HG03565 (cell line): ENCODE data around the gene SLC16A9.
"Not testable (repeated sequence)": the region's sequence is repeated elsewhere in the genome, so short reads cannot be mapped to it uniquely, and the experiment has no call there.

Source experiments
- ATAC-seq: cut with Tn5 transposase; IDR thresholded peaks from one replicate; pipeline ENCODE4 v1.9.1; 2021; ENCODE audit warnings: mild to moderate bottlenecking, moderate library complexity; ENCODE audit not compliant: unreplicated experiment

Gene SLC16A9

DNA sequence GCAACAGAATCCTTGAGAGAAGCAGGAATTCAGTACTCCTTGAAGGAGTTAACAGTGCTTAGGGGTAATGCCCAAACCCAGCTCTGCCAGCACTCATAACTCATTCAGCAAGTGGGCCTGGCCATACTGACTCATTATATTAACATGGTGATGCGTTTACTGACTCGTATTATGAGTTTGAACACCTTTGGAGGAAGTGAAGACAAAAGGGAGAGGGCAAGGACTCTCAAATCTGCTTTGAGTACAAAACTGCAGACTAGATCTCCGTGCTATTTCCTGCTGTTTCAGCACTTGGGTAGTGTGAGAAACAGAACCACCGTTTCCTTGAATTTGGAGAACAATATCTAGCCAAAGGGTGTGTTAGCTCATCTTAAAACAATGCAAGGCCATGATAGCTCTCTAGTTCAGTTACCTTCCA lies 30.8 kb downstream of the SLC16A9 start:
- peak; percentile 87 for ATAC-seq

DNA sequence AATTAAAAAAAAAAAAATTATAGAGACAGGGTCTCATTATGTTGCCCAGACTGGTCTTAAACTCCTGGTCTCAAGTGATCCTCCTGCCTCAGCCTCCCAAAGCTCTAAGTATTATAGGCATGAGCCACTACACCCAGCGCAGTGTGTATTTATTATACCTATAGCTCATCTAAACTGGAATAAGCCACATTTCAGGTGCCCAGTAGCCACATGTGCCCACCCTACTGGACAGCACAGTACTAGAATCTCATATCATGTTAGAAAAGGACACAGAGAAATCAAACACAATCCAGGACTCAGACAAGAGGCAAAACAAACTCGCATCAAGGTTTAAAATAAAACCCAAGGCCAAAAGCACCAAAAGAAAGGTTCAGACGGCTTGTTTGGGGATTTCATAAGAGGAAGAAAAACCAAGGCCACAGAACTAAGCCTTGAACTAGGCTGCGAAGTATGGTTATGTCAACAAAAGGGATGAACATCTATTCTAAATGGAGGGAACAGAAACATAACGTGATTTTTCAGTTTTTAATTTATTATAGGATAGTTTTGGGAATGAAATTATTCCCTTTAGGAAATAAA lies 32.3 kb downstream of the SLC16A9 start:
- no peak for ATAC-seq

- ATAC-seq: no peak
Measured at GRCh38 chr10:59675812-59676211, 33.8 kb downstream of the SLC16A9 start.

DNA sequence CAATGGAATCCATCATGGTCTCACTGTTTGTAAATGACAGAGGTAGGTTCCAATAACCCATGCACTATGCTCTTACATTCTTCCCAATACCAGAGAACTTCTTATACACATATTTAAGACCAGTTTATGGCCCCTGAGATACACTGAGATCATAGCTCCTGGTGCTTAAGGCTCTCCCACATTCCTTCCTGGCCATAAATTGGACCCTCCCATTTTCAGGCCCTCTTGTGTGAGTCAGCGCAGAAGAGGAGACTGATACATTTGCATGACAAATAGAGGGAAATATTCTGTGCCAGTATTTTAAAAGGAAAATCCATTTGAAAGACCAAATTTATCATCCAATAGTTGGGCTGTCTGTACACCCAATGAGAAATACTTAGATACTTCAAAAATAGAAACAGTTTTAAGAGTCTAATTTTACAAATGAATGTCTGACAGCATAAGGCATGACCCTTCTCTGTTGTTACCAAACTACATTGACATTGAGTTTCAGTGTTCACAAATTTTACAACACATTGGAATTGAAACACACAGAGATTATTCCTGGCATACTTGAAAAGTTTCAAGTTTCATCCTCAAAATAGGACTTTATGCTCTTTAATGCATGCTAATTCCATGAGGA lies 35.3 kb downstream of the SLC16A9 start:
- no peak for ATAC-seq

DNA sequence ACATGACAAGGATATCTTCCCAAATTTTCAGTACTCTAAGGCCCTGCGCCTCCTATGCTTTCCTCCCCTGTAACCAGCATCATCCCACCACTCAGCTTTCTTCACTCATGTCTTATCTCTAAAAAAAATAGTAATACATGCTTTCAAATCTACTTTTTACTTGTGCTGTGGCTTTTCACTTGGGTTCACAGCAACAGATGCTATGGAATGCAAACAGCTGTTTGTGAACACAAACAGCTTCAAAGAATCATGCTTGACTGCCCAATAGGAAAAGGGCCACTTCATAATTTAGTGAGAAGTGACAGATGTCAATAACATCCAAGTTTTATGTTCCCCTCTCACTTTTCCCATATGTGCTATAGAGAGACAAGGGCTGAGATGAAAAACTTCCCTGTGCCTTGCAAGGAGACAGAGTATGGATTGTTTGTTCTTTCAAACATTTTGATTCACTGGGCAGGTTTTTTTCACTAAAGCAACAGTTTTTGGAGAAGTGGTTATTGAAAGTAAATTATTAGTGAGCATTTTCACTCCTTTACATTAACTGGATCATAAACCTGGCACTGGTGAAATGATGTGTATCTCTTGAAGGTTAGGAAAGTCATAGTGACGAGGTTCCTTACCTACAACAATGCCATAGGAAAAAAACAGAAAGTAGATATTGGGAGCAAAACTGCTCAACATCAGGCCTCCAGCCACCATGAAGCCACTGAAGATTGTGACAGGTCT lies 37.3 kb downstream of the SLC16A9 start:
- no peak for ATAC-seq

DNA sequence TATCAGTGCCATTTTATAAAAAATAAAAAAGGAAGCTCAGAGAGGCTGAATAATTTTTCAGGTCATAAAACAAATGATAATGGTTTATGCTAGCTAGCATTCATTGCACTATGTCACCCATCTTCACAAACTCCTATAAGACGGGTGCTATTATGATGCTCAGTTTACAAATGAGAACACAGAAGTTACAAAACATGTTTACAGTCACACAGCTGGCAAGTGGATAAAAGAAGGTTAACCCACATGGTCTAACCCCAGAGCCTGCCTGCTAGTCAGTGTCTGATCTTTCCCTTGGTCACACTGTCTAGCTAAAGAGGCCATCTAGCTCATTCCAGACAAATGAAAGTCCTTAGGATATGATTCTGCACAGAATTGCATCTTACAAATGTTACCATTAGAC lies 39.4 kb downstream of the SLC16A9 start:
- ATAC-seq: no peak

DNA sequence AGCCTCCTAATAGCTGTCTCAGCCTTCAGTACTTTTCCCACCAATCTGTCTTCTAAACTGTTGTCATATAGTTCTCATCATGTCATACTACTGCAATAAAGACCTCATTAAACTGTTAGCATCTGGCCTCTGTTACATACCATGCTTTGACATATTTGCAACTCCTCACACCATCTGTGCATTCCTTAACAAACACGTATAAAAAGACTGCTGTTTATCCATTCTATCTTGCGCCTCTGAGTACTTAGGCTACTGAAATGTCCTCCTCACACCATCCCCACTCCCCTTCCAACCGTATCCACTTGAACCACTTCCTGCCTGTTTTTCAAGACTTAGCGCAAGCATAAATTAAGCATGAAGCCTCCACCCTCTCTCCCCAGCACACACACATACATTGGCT lies 41.6 kb downstream of the SLC16A9 start:
- ATAC-seq: no peak

GRCh38 chr10:59666310-59666709 lies 43.3 kb downstream of the SLC16A9 start:
- no peak for ATAC-seq

- not testable (repeated sequence) for ATAC-seq
Measured at GRCh38 chr10:59663213-59663612, 46.4 kb downstream of the SLC16A9 start.

GRCh38 chr10:59657724-59658123 lies 51.9 kb downstream of the SLC16A9 start:
- ATAC-seq: no peak

DNA sequence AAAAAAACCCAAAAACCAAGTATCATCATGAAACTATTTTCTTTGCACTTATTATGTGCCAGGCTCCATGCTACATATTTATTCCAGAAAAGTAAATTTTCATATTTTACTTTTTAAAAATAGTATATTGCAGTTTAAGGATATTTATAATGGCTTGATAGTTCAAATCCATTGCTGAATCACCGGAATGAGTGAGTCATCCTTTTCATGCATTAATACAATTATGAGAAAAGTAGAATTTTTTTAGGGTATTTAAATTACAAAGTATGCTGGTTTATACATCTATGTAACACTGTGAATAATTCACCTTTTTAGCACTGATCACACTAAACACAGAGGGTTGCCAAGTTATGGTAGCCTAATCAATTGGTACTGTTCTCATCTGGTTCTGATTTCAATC lies 54.3 kb downstream of the SLC16A9 start:
- no peak for ATAC-seq

DNA sequence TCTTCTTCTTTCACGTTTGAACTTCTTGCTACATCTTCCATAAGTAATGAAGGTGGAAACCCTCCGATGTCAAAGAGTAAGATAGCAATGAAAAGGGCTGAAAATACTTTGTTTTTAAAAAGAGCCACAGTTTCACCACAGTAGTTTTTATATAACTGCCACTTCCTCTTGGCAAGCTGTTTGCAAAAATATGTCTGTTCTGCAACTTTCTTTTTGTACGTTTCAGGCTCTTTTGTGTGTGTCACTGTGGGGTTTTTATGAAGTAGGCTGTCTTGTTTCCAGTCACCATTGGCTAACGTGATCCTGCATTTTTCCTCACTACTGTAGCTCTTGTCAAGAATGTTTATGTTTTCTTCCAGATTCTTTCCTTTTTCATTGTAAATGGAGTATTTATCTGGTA lies 55.6 kb downstream of the SLC16A9 start:
- no peak for ATAC-seq

DNA sequence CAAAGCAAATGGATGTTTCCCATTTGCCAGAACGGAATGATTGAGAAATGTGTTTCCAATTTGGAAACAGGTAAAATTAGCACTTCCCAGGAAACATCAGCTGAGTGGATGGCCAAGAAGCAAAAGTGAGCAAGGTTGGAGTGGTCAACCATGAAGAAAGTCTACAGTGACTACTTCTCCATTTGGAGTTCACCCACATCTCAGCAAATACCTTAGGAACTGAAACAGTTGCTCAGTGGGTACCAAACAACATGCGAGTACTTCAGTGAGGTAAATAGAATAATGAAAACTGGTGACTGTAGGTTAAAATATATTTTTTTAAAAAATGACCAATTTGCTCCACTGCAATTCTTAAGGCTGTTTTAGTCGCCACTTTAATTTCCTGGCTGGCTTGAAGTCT lies 57.7 kb downstream of the SLC16A9 start:
- no peak for ATAC-seq

- no peak for ATAC-seq
Measured at GRCh38 chr10:59649606-59650346, 59.9 kb downstream of the SLC16A9 start.

DNA sequence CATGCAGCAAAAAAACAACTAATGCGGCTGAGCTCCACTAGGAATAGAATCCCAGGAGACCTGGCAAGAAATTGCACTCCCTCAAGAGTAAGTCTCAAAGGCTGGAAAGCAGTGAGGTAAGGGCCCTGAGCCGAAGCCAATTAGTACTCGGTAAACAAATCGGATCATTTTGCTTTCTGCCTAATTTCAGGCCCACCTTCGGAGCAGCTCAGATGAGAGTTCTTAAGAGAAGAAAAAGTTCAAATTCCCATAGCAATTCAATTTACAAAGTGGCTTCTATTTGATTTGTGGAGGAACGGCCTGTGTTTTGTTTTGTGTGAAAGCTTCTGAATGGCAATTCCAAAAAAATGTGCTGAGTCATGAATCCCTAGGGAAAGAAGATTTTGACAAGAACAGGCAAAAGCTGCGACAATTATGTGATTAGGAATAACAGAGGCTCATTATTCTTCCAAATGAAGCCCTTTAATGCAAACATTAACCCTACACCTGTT lies 60.9 kb downstream of the SLC16A9 start:
- no peak for ATAC-seq

GRCh38 chr10:59644841-59645240 lies 64.8 kb downstream of the SLC16A9 start:
- ATAC-seq: no peak

GRCh38 chr10:59641688-59642087 lies 68.0 kb downstream of the SLC16A9 start:
- ATAC-seq: not testable (repeated sequence)

DNA sequence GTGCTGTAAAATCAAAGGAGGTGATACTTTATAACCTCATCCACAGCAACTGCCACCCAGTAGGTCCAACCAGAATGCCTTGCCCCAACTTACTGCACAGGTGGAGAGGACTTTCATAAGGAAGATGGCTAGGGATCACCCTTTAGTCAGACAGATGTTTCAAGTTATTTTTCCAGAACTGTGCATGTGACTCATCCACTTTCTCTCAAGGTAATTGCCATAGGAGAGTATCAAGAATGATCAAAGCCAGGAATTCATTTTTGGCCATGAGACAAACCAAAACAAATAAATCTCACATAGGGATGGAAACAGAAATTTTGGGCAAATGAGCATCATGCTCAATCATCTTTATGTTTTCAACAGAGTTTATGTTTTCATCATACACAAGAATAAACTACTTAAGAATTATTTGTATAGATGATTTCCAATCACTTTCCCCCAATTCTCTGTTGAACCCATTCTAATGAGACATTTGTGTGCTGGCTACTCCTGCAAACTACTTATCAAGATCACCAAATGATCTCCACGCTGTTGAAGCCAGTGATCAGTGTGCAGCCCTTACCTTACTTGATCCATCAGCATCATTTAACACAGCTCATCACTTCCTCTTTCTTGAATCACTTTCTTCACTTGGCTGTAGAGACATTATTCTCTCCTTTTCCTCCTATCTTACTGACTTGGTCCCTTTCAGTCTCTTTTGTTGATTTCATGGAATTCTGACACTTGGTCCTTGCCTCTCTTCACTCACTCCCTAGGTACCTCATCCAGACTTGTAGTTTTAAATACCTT lies 74.0 kb downstream of the SLC16A9 start:
- ATAC-seq: no peak

GRCh38 chr10:59634102-59634501 lies 75.5 kb downstream of the SLC16A9 start:
- no peak for ATAC-seq

DNA sequence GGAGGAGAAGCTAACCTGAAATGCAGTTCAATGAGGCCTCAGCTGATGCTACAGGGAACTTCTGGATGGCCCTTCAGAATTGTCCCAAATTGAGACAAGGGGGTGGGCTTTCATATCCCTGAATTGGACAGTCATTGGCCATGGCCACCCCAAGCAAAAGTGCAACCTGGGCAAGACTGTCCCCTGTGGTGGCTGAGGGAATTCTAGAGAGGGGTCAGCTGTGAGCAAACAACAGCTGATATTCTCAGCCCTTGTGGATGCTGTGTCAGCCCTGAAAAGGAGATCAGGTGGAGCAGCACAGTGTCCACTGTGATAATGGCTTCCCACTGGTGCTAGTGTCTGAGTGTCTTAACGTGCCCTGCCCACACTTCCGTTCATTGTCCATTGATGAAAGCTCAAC lies 76.6 kb downstream of the SLC16A9 start:
- no peak for ATAC-seq
